Measurements from ENCODE around the gene SAMD5.

The SAMD5 gene

GRCh38 chr6:147567141-147567805, 58.8 kb downstream of the SAMD5 start:
- no peak for DNase-seq

GRCh38 chr6:147569788-147570187, 61.3 kb downstream of the SAMD5 start:
- no peak for DNase-seq

- no peak for DNase-seq
These were observed 62.2 kb downstream of the SAMD5 start for GRCh38 chr6:147570681-147571080.

- no peak for DNase-seq
These were observed 69.0 kb downstream of the SAMD5 start for GRCh38 chr6:147577488-147577887.

- no peak for DNase-seq
These were observed 69.7 kb downstream of the SAMD5 start for GRCh38 chr6:147578159-147578558.

- DNase-seq, result no peak
These were observed 70.4 kb downstream of the SAMD5 start for GRCh38 chr6:147578883-147579282.

GRCh38 chr6:147579667-147580066, 71.2 kb downstream of the SAMD5 start:
- DNase-seq, result no peak

- no peak for DNase-seq
These were observed 74.5 kb downstream of the SAMD5 start for GRCh38 chr6:147582991-147583390.

GRCh38 chr6:147585256-147585655, 76.8 kb downstream of the SAMD5 start:
- DNase-seq, result no peak

- no peak for DNase-seq
These were observed 77.6 kb downstream of the SAMD5 start for GRCh38 chr6:147586044-147586443.

- DNase-seq, result no peak
These were observed 79.4 kb downstream of the SAMD5 start for GRCh38 chr6:147587907-147588306.

- DNase-seq, result no peak
These were observed 80.0 kb downstream of the SAMD5 start for GRCh38 chr6:147588469-147588868.

- DNase-seq, result no peak
These were observed 81.3 kb downstream of the SAMD5 start for GRCh38 chr6:147589739-147590250.

- DNase-seq, result no peak
These were observed 87.5 kb downstream of the SAMD5 start for GRCh38 chr6:147595961-147596360.

GRCh38 chr6:147603392-147604081, 95.0 kb downstream of the SAMD5 start:
- no peak for DNase-seq

- no peak for DNase-seq
These were observed 95.9 kb downstream of the SAMD5 start for GRCh38 chr6:147604373-147604772.

- DNase-seq, result no peak
These were observed 103.5 kb downstream of the SAMD5 start for GRCh38 chr6:147611992-147612391.

GRCh38 chr6:147614501-147614900, 106.0 kb downstream of the SAMD5 start:
- DNase-seq, result no peak

- DNase-seq, result no peak
These were observed 107.4 kb downstream of the SAMD5 start for GRCh38 chr6:147615659-147616456.

GRCh38 chr6:147617366-147617765, 108.9 kb downstream of the SAMD5 start:
- DNase-seq, result no peak

GRCh38 chr6:147618457-147618856, 110.0 kb downstream of the SAMD5 start:
- DNase-seq, result no peak

- no peak for DNase-seq
These were observed 110.4 kb downstream of the SAMD5 start for GRCh38 chr6:147618927-147619326.

All from stimulated activated CD4-positive, alpha-beta T cell treated with anti-CD3 and anti-CD28 coated beads, Interleukin-2, amount 100 ng/mL, for 24 hours (primary cell).